Natural killer cell treated with Interleukin-12 subunit alpha and Interleukin-12 subunit beta and Interleukin-15 and Interleukin-18, amount 100 ng/mL, for 72 hours (primary cell): ENCODE data around the gene STK33. TPM values are rescaled to one million over a fixed set of nuclear protein-coding genes. Genes with fewer than 3 reads are reported as not detected.

ENCODE experiments used
- ATAC-seq, 2 donors: fragments of 150-1000 bp; cut with Tn5 transposase in 1 of 2; sonication (Bioruptor Pico), chemical (Tn5 transposase) in 1 of 2; 2 replicates each; pipeline ENCODE4 v1.10.0; 2021
- DNase-seq: peaks from one replicate; pipeline ENCODE4 v3.0.0; 2022; ENCODE audit warnings: low spot score
- H3K27ac Mint-ChIP-seq, 2 donors: 1 replicate in 1 of 2; 2 replicates in 1 of 2; pipeline ENCODE4 v1.8.0; 2022; ENCODE audit warnings: mixed read lengths in 2 of 2, mild to moderate bottlenecking in 1 of 2, moderate library complexity in 1 of 2
- H3K27me3 Mint-ChIP-seq, 2 donors: 1 replicate in 1 of 2; 2 replicates in 1 of 2; pipeline ENCODE4 v1.8.0; 2022; ENCODE audit warnings: mixed read lengths in 2 of 2
- H3K36me3 Mint-ChIP-seq: one replicate; pipeline ENCODE4 v1.8.0; 2022; ENCODE audit warnings: mixed read lengths
- H3K4me1 Mint-ChIP-seq, 2 donors: 1 replicate in 1 of 2; 2 replicates in 1 of 2; pipeline ENCODE4 v1.8.0; 2022; ENCODE audit warnings: low read depth in 2 of 2, mixed read lengths in 2 of 2, mild to moderate bottlenecking in 1 of 2
- H3K4me3 Mint-ChIP-seq: one replicate; pipeline ENCODE4 v1.8.0; 2022; ENCODE audit warnings: mixed read lengths
- H3K9me3 Mint-ChIP-seq: 2 replicates; pipeline ENCODE4 v1.8.0; 2022; ENCODE audit warnings: mixed read lengths
- total RNA-seq, 2 donors: library from RNA; stranded (reverse); gene quantifications; one replicate each; pipeline ENCODE4 v1.2.3, GENCODE V29; 2022

STK33 gene
- total RNA-seq, 2 donors from 2014 or later: 0.74 to 1.5 TPM

DNA sequence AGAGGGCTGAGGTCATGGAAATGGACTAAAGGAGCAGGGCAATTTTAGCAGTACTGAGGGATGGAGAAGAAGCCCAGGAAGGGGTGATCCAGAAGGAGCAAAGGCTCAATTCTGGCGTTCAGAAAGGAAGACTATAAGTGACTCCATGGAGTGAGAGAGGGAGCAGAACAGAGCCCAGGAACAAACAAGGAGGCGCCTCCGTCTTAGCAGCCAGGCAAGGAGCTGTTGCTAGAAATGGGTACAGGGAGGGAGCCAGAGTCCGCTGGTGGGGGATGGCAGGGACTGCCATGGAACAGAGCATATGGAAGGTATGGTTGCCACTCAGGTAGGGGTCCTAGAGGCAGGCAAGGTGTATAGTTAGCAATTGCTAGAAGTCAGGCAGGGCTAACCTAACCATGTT is 20.5 kb upstream of the STK33 start:
- H3K4me1 Mint-ChIP-seq: peaks cover 0 to 8% of the 10 kb centered on the region in 2 donors
- DNase-seq (no peak), ATAC-seq (peak in 1 of 2 donors; percentile 7)
- H3K36me3 Mint-ChIP-seq: no peaks in the 10 kb centered on the region
- H3K9me3 Mint-ChIP-seq: no peaks in the 10 kb centered on the region
- no peak overlapping the region for H3K4me3 Mint-ChIP-seq
- H3K27me3 Mint-ChIP-seq: no peaks in the 10 kb centered on the region
- no peak overlapping the region for H3K27ac Mint-ChIP-seq

DNA sequence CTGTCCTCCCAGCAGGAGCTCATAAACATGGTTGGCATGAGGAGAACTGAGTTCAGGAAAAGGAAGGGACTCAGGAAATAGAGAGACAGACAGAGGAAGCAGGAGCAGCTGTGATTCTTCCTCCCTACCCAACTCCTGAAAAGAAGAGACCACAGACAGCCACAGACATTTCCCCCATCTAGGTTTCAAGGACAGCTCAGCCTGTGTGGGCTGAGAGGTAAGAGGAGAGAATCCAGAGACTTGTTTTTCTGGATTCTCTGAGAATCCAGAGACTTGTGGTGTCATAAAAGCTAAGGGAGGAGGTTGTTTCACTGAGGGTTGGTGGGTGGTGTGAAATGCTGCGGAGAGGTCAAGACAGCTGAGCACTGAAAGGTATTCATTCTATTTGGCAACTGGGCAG is 19.0 kb upstream of the STK33 start:
- Mint-ChIP-seq H3K27me3 (no peaks in the 10 kb centered on the region), H3K4me3 (no peak overlapping the region), H3K27ac (no peak overlapping the region), H3K4me1 (peaks cover 0 to 8% of the 10 kb centered on the region in 2 donors), H3K36me3 (no peaks in the 10 kb centered on the region), H3K9me3 (no peaks in the 10 kb centered on the region)
- ATAC-seq (no peak), DNase-seq (no peak)

DNA sequence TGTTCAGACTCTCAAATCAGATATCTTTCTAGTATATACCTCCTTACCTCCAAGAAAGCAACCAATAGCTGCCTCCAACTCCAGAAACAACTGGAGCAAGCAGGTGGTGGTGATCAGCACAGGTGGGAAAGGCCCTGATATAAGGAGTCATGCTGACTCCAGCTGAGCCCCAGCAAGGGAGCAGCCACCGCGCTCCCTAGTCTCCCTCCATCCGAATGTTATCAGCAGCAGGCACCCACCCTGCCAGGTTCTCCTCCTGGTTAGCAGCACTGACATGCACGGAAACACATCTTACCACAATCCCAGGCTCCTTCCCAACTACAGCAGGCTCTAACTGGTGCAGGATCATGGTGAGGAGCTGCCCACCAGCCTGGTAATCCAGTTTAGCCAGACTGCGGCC is 18.5 kb upstream of the STK33 start:
- peaks cover 0 to 8% of the 10 kb centered on the region in 2 donors for H3K4me1 Mint-ChIP-seq
- H3K9me3 Mint-ChIP-seq: no peaks in the 10 kb centered on the region
- no peak overlapping the region for H3K4me3 Mint-ChIP-seq
- DNase-seq (no peak), ATAC-seq (no peak)
- H3K36me3 Mint-ChIP-seq: no peaks in the 10 kb centered on the region
- no peaks in the 10 kb centered on the region for H3K27me3 Mint-ChIP-seq
- no peak overlapping the region for H3K27ac Mint-ChIP-seq

DNA sequence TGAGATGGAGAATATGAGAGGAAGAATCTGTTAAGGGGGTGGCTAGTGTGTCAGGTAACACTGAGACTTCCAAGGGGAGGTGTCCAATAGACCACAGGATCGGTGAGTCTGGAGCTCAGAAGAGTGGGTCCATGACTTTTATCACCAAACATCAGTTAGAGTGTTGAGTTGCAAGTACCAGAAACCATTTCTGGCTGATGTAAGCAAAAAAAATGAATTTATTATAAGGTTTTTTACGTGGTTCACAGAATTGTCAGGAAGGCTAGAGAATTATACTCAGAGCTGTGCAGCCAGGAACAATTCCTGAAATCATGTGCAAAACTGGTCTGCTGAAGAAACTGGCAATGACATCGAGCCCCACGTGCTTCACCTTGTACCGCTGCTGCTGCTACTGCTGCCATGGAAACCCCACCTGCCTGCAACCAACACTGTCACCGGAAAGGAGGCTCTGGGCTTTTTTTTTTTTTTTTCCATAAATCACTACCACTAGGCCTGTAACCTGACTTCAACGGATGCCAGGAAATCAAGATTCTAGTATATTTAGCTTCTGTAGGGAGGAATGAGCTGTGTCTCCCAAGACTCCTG is 16.6 kb upstream of the STK33 start:
- ATAC-seq: no peak
- H3K4me3 Mint-ChIP-seq: no peak overlapping the region
- H3K9me3 Mint-ChIP-seq: no peaks in the 10 kb centered on the region
- peaks cover 12% of the 10 kb centered on the region in 2 donors for H3K27me3 Mint-ChIP-seq
- no peak for DNase-seq
- H3K36me3 Mint-ChIP-seq: no peaks in the 10 kb centered on the region
- H3K4me1 Mint-ChIP-seq: peaks cover 0 to 8% of the 10 kb centered on the region in 2 donors
- H3K27ac Mint-ChIP-seq: no peak overlapping the region

- no peaks in the 10 kb centered on the region for H3K9me3 Mint-ChIP-seq
- H3K27me3 Mint-ChIP-seq: peaks cover 23 to 24% of the 10 kb centered on the region in 2 donors
- H3K27ac Mint-ChIP-seq: no peak overlapping the region
- no peak overlapping the region for H3K4me3 Mint-ChIP-seq
- H3K4me1 Mint-ChIP-seq: peaks cover 0 to 8% of the 10 kb centered on the region in 2 donors
- H3K36me3 Mint-ChIP-seq: no peaks in the 10 kb centered on the region
- ATAC-seq (no peak), DNase-seq (no peak)
These were observed 14.6 kb upstream of the STK33 start for GRCh38 chr11:8608652-8609051.

DNA sequence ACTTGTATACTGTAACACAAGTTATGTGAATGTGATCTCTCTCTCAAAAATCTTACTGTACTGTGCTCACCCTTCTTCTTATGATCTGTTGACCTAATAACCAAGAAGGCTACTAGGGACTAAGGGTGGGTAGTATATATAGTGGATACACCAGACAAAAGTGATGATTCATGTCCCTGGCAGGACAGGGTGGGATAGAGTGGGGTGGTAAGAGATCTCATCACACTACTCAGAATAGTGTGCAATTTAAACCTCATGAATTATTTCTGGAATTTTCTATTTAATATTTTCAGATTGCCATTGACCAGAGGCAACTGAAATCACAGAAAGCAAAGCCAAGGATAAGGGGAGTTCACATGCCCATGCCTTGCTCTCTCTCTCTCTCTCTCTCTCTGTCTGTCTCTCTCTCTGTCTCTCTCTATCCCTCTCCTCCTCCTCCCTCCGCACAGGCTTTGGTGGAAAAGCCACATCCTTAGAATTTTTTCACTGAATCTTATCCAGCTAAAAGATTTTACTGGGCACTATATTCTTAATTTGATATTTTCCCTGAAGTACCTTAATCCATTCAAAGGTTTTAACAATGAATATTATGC is 12.0 kb upstream of the STK33 start:
- no peaks in the 10 kb centered on the region for H3K4me1 Mint-ChIP-seq
- H3K4me3 Mint-ChIP-seq: no peak overlapping the region
- H3K27ac Mint-ChIP-seq: no peak overlapping the region
- H3K27me3 Mint-ChIP-seq: peaks cover 30 to 32% of the 10 kb centered on the region in 2 donors
- H3K36me3 Mint-ChIP-seq: no peaks in the 10 kb centered on the region
- ATAC-seq: no peak
- DNase-seq: no peak
- H3K9me3 Mint-ChIP-seq: no peaks in the 10 kb centered on the region

DNA sequence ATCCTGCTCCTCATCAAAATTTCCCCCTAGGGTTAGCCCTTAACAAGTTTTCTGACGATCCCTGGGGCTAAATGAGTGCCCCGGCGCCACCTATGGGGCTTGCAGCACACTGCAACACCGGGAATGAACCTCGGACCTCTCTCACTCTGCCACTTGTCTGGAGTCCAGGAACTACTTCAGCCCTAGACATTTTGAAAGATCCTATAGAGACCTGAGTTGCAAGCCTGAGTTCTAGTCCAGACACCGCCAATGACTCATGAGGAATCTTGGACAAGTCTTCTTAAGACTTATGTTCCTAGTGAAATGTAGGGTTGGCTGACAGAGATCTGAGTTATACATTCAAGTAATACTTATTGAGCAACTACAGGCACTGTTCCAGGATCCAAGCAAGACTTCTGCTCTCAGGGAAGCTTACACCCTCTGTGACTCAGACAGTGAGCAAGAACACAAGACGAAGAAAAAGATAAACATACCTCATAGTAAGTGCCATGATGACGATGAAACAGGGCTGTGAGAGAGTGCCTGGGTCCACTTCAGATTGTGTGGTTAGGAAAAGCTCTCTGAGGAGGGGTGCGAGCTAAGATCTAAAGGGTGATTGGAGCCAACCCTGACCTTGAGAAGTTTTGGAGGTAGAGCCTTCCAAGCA is 10.2 kb upstream of the STK33 start:
- Mint-ChIP-seq H3K4me3 (no peak overlapping the region), H3K9me3 (no peaks in the 10 kb centered on the region), H3K4me1 (no peaks in the 10 kb centered on the region), H3K36me3 (no peaks in the 10 kb centered on the region), H3K27me3 (peaks cover 30 to 33% of the 10 kb centered on the region in 2 donors), H3K27ac (no peak overlapping the region)
- DNase-seq (no peak), ATAC-seq (peak; percentile 66 to 71)

GRCh38 chr11:8603696-8604077 is 9.7 kb upstream of the STK33 start:
- no peaks in the 10 kb centered on the region for H3K36me3 Mint-ChIP-seq
- H3K27ac Mint-ChIP-seq: no peak overlapping the region
- H3K9me3 Mint-ChIP-seq: no peaks in the 10 kb centered on the region
- H3K27me3 Mint-ChIP-seq: peaks cover 33 to 35% of the 10 kb centered on the region in 2 donors
- no peak overlapping the region for H3K4me3 Mint-ChIP-seq
- no peak for DNase-seq
- ATAC-seq: peak in 1 of 2 donors; percentile 11
- no peaks in the 10 kb centered on the region for H3K4me1 Mint-ChIP-seq

GRCh38 chr11:8601376-8602133 is 7.5 kb upstream of the STK33 start:
- H3K4me3 Mint-ChIP-seq: no peak overlapping the region
- ATAC-seq (no peak), DNase-seq (no peak)
- H3K9me3 Mint-ChIP-seq: no peaks in the 10 kb centered on the region
- no peak overlapping the region for H3K27ac Mint-ChIP-seq
- H3K4me1 Mint-ChIP-seq: no peaks in the 10 kb centered on the region
- H3K36me3 Mint-ChIP-seq: no peaks in the 10 kb centered on the region
- peaks cover 40 to 46% of the 10 kb centered on the region in 2 donors for H3K27me3 Mint-ChIP-seq

DNA sequence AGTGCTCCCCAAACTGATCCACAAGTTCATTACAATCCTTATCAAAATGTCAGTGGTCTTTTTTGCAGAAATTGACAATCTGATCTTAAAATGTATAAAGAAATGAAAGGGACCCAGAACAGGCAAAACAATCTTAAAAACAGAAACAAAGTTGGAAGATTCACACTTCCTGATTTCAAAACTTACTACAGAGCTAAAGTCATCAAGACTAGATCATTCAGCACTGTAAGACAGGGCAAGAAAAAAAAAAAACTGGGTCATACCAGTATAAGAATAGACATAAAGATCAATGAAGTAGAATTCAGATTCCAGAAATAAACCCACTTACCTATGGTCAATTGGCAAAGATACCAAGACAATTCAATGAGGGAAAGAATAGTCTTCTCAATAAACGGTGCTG is 4.5 kb upstream of the STK33 start:
- Mint-ChIP-seq H3K36me3 (no peaks in the 10 kb centered on the region), H3K27me3 (peaks cover 35 to 50% of the 10 kb centered on the region in 2 donors), H3K4me3 (no peak overlapping the region), H3K27ac (no peak overlapping the region), H3K9me3 (no peaks in the 10 kb centered on the region), H3K4me1 (no peaks in the 10 kb centered on the region)
- DNase-seq (no peak), ATAC-seq (no peak)

GRCh38 chr11:8597182-8597581 is 3.2 kb upstream of the STK33 start:
- Mint-ChIP-seq H3K4me3 (no peak overlapping the region), H3K27me3 (peaks cover 42 to 57% of the 10 kb centered on the region in 2 donors), H3K4me1 (no peaks in the 10 kb centered on the region), H3K36me3 (no peaks in the 10 kb centered on the region), H3K27ac (no peak overlapping the region), H3K9me3 (no peaks in the 10 kb centered on the region)
- ATAC-seq (no peak), DNase-seq (no peak)

GRCh38 chr11:8596504-8597046 is 2.5 kb upstream of the STK33 start:
- Mint-ChIP-seq H3K36me3 (no peaks in the 10 kb centered on the region), H3K9me3 (no peaks in the 10 kb centered on the region), H3K27ac (no peak overlapping the region), H3K27me3 (peaks cover 42 to 61% of the 10 kb centered on the region in 2 donors), H3K4me1 (no peaks in the 10 kb centered on the region), H3K4me3 (no peak overlapping the region)
- DNase-seq (no peak), ATAC-seq (no peak)

DNA sequence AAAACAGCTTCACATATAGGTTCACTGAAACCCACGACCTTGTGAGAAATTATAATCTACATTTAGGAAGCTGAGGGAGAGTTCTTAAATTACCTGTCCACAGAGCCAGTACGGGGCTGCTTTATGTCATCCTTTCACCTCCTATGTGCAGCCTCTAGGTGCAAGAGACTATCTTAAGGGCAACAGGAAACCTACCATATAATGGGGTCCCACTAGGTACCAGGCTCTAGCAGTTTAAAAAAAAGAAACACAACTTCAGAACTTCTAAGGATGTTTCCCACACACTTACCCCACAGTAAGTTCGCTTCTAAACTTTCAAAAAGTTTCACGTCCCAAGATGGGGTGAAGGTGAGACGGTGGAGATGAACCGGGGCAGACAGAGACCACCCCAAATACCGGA is 573 bp downstream of the STK33 start:
- H3K4me1 Mint-ChIP-seq: no peaks in the 10 kb centered on the region
- H3K36me3 Mint-ChIP-seq: no peaks in the 10 kb centered on the region
- DNase-seq (no peak), ATAC-seq (no peak)
- no peak overlapping the region for H3K27ac Mint-ChIP-seq
- no peaks in the 10 kb centered on the region for H3K9me3 Mint-ChIP-seq
- peaks cover 38 to 68% of the 10 kb centered on the region in 2 donors for H3K27me3 Mint-ChIP-seq
- peak overlapping the region; percentile 47 for H3K4me3 Mint-ChIP-seq

DNA sequence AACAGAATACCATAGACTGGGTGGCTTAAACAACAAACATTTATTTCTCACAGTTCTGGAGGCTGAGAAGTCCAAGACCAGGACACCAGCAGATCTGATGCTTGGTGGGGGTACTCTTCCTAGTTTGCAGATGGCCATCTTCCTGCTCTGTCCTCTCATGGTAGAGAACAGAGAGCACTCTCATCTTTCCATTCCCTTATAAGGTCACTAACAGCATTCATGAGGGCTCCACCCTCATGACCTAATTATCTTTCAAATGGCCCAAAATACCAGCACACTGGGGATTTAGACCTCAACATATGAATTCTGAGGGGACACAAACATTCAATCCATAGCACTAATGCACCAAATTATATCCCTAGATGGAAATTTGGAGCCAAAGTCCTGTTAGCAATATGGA is 6.1 kb downstream of the STK33 start:
- H3K4me3 Mint-ChIP-seq: no peak overlapping the region
- no peak overlapping the region for H3K27ac Mint-ChIP-seq
- ATAC-seq: no peak
- no peaks in the 10 kb centered on the region for H3K9me3 Mint-ChIP-seq
- no peaks in the 10 kb centered on the region for H3K36me3 Mint-ChIP-seq
- no peaks in the 10 kb centered on the region for H3K4me1 Mint-ChIP-seq
- DNase-seq: no peak
- peaks cover 17 to 40% of the 10 kb centered on the region in 2 donors for H3K27me3 Mint-ChIP-seq
